SHP77 (cell line): ENCODE measurements around the gene ADGRB2.
A peak's percentile ranks its signal among the peaks of the same experiment; 100 is the strongest.

ENCODE experiments used
- DNase-seq, 2 experiments: peaks; one replicate each; lab custom pipeline; 2025; lab: John Stamatoyannopoulos, UW

Gene ADGRB2

GRCh38 chr1:31749785-31750735, 14.1 kb downstream of the ADGRB2 start:
- no peak for DNase-seq

- no peak for DNase-seq
Observed at GRCh38 chr1:31748365-31748764, 15.8 kb downstream of the ADGRB2 start.

GRCh38 chr1:31747304-31747703, 16.8 kb downstream of the ADGRB2 start:
- no peak for DNase-seq

GRCh38 chr1:31746687-31747086, 17.5 kb downstream of the ADGRB2 start:
- DNase-seq: no peak

- no peak for DNase-seq
Observed at GRCh38 chr1:31745946-31746670, 18.0 kb downstream of the ADGRB2 start.

- DNase-seq: peak; percentile 76 to 77
Observed at GRCh38 chr1:31745096-31745945, 18.8 kb downstream of the ADGRB2 start.

GRCh38 chr1:31744165-31744888, 19.8 kb downstream of the ADGRB2 start:
- DNase-seq: no peak

- no peak for DNase-seq
Observed at GRCh38 chr1:31742462-31743212, 21.5 kb downstream of the ADGRB2 start.

- DNase-seq: no peak
Observed at GRCh38 chr1:31739346-31739745, 24.8 kb downstream of the ADGRB2 start.

- no peak for DNase-seq
Observed at GRCh38 chr1:31736675-31737074, 27.5 kb downstream of the ADGRB2 start.

GRCh38 chr1:31735571-31735970, 28.6 kb downstream of the ADGRB2 start:
- DNase-seq: no peak

GRCh38 chr1:31734582-31735107, 29.5 kb downstream of the ADGRB2 start:
- no peak for DNase-seq

GRCh38 chr1:31733389-31734219, 30.5 kb downstream of the ADGRB2 start:
- DNase-seq: no peak

- no peak for DNase-seq
Observed at GRCh38 chr1:31732751-31733289, 31.3 kb downstream of the ADGRB2 start.

- DNase-seq: no peak
Observed at GRCh38 chr1:31732343-31732742, 31.8 kb downstream of the ADGRB2 start.

- DNase-seq: no peak
Observed at GRCh38 chr1:31731049-31731565, 33.0 kb downstream of the ADGRB2 start.

GRCh38 chr1:31730336-31731048, 33.6 kb downstream of the ADGRB2 start:
- DNase-seq: no peak

GRCh38 chr1:31727849-31728248, 36.3 kb downstream of the ADGRB2 start:
- no peak for DNase-seq
